Cardiac muscle cell (in vitro differentiated cells and primary cell): Measurements from ENCODE around the gene LSM12. TPM values are rescaled to one million over a fixed set of nuclear protein-coding genes. Genes with fewer than 3 reads are reported as not detected.
"Not testable (repeated sequence)": the region's sequence is repeated elsewhere in the genome, so short reads cannot be mapped to it uniquely, and the experiment has no call there.

Source experiments
- DNase-seq, 2 donors: peaks; one replicate each; pipeline versions ENCODE4 v3.0.0 to v3.0.0-alpha.2; 2010 to 2017; ENCODE audit warnings: low read depth in 1 of 2, low spot score in 1 of 2
- H3K27ac ChIP-seq: fragments of 200-600 bp; sonication (generic); 2 replicates; pipeline ENCODE4 v1.5.1; 2016
- H3K27me3 ChIP-seq: fragments of 200-600 bp; sonication (generic); 2 replicates; pipeline ENCODE4 v1.6.0; 2016; ENCODE audit warnings: control low read depth
- H3K36me3 ChIP-seq: fragments of 200-600 bp; sonication (generic); 2 replicates; pipeline ENCODE4 v1.5.1; 2016; ENCODE audit warnings: control low read depth
- H3K4me1 ChIP-seq: fragments of 200-600 bp; sonication (generic); 2 replicates; pipeline ENCODE4 v1.8.1; 2017; ENCODE audit warnings: low read depth, mild to moderate bottlenecking, mixed run types
- H3K4me3 ChIP-seq: fragments of 200-600 bp; sonication (generic); 2 replicates; pipeline ENCODE4 v1.5.1; 2016; ENCODE audit warnings: mild to moderate bottlenecking
- H3K9me3 ChIP-seq: fragments of 200-600 bp; sonication (generic); 2 replicates; pipeline ENCODE4 v1.5.1; 2017; ENCODE audit warnings: low read depth, mild to moderate bottlenecking, control low read depth
- CTCF ChIP-seq: IDR thresholded peaks from 2 replicates; pipeline ENCODE4 v1.5.1; 2012; ENCODE audit warnings: low read depth, mild to moderate bottlenecking, low read length
- polyA plus RNA-seq: library from polyadenylated mRNA; unstranded; fragments of >200 nt; fragmentation: Nextera tagmentation; extraction: Ambion mirVana; gene quantifications from 2 replicates; pipeline ENCODE4 v1.2.1, GENCODE V29; 2016
- total RNA-seq: library from RNA; depleted of rRNA; stranded (reverse); fragments of >200 nt; gene quantifications from 2 replicates; pipeline ENCODE4 v1.2.3, GENCODE V29; 2016

Gene LSM12
- total and polyA plus RNA-seq, 2 experiments from 2014 or later, result 31.0 to 46.5 TPM

DNA sequence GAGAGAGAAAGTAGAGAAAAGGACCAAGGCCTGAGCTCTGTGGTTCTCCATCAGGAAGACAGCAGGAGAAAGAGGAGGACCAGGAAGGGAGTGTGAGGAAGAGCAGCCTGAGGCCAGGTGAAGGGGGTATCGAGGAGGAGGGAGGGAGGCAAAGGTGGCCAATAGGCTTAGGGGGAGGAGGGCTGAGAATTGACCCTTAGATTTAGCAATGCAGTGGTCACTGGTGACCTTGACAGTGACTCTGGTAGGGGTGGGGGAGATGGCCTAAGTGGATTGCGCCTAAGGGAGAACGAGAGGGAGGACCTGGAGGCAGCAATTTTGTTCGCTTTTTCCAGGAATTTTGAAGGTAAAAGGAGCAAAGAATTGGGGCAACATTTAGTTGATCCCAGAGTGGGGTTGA, 67.4 kb downstream of the LSM12 start:
- Histone ChIP-seq H3K27ac (no peak overlapping the region), H3K9me3 (no peaks in the 10 kb centered on the region), H3K36me3 (no peaks in the 10 kb centered on the region), H3K4me1 (no peaks in the 10 kb centered on the region), H3K4me3 (no peak overlapping the region), H3K27me3 (peaks cover 15% of the 10 kb centered on the region)
- no peak for DNase-seq
- TF ChIP-seq CTCF, result no peak

DNA sequence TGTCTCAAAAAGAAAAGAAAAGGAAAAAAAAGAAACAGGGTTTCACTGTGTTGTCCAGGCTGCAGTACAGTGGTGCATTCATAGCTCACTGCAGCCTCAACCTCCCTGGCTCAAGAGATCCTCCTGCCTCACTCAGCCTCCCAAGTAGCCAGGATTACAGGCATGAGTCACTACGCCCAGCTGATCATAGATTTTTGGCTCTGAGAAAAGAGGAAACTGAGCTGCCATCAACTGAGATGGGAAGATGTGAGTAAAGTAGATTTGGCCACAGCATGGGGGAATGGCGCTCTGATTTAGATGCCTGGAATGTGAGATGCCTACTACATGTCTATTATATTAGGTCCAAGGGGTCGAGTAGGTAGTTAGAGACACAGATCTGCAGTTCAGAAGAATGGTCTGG, 67.9 kb downstream of the LSM12 start:
- TF ChIP-seq CTCF, result no peak

DNA sequence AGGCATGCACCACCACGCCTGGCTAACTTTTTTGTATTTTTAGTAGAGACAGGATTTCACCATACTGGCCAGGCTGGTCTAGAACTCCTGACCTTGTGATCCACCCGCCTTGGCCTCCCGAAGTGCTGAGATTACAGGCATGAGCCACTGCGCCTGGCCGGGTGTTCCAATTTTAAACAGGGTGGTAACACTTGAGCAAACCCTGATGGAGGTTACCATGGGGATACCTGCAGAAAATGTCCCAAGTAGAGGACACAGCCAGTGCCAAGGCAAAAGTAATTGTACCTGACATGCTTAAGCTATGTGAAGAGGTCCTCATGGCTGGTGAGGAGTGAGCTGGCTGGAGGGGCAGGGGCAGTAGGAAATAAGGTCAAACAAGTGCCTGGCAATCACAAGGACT, 69.3 kb downstream of the LSM12 start:
- H3K27ac ChIP-seq, H3K4me3 ChIP-seq, H3K36me3 ChIP-seq, DNase-seq, H3K9me3 ChIP-seq, H3K4me1 ChIP-seq, H3K27me3 ChIP-seq: not testable (repeated sequence)

More for the DNA sequence above, 67.9 kb downstream of the LSM12 start:
- Histone ChIP-seq H3K27me3 (peaks cover 10% of the 10 kb centered on the region), H3K9me3 (no peaks in the 10 kb centered on the region), H3K4me1 (no peaks in the 10 kb centered on the region), H3K4me3 (no peak overlapping the region), H3K27ac (no peak overlapping the region), H3K36me3 (no peaks in the 10 kb centered on the region)
- peak in 1 of 2 donors; percentile 54 for DNase-seq

DNA sequence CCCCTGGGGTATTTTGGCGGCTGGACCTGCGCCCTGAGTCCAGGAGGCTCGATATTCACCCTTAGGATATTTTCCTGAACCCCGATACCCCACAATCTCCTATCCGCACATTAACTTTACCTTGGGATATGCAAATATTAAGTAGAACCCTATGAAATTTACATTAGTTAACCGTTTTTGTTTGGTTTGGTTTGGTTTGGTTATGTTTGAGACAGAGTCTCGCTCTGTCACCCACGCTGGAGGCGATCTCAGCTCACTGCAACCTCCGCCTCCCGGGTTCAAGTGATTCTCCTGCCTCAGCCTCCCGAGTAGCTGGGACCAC, 71.4 kb downstream of the LSM12 start:
- H3K27ac ChIP-seq, result no peak overlapping the region
- no peaks in the 10 kb centered on the region for H3K4me1 ChIP-seq
- no peaks in the 10 kb centered on the region for H3K36me3 ChIP-seq
- no peak for DNase-seq
- no peak for TF ChIP-seq CTCF
- H3K9me3 ChIP-seq, result no peaks in the 10 kb centered on the region
- H3K4me3 ChIP-seq, result no peak overlapping the region
- H3K27me3 ChIP-seq, result no peaks in the 10 kb centered on the region

DNA sequence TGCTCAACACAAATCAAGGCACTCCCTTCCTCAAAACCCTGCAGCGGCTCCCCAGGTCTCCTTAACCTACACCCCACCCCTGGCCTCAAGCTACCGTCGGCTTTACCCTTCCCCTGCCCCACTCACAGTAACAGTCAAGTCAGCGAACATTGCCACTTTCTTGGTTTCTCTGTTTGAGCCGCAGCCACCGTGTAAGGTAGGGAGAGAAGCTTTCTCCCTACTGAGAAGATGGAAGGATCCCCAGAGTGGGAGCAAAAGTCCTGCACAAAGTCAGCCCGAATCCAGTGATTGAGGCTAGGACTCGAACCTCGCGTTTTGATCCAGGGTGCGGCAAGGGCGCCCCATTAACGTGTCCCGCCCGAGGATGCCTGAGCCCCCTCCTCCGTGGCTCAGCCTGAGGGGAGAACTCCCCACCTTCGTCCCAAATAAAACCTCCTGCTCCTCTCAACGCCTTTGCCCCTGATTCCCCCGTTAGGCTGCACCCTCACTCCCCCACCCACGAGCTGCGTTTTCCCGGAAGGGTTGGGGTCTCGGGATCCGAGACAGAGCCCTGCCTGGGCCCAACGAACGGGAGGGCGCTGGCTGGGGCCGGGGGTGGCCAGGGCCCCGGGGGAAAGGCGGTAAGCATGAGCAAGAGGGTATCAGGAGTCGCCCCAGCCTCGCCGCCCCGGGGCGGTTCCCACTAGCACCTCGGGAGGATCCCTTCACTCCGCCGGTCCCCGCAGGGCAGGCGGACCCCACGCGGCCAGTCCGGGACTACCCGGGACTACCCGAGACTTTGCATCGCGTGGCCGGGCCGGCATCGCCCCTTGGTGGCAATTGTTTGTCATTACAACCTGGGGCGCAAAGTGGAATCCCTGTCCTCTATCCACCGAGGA, 72.0 kb downstream of the LSM12 start:
- H3K9me3 ChIP-seq, result no peaks in the 10 kb centered on the region
- H3K4me1 ChIP-seq, result no peaks in the 10 kb centered on the region
- H3K27me3 ChIP-seq, result no peaks in the 10 kb centered on the region
- H3K27ac ChIP-seq, result no peak overlapping the region
- TF ChIP-seq CTCF, result peak; percentile 86
- H3K36me3 ChIP-seq, result no peaks in the 10 kb centered on the region
- H3K4me3 ChIP-seq, result peak overlapping the region; percentile 21
- DNase-seq, result peak; percentile 70 to 77

DNA sequence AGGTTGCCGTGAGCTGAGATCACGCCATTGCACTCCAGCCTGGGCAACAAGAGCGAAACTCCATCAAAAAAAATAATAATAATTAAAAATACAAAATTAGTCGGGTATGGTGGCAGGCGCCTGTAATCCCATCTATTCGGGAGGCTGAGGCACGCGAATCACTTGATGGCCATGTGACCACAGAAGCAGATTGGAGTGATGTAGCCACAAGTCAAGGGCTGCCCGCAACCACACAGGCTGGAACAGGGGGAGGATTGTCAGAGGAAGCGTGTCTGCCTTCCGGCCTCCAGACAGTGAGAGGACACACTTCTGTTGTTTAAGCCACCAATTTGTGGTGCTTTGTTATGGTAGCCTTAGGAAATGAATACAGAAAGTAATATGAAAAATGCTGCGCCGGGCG, 73.8 kb downstream of the LSM12 start:
- TF ChIP-seq CTCF, result no peak
- no peak overlapping the region for H3K27ac ChIP-seq
- no peak overlapping the region for H3K4me3 ChIP-seq
- no peaks in the 10 kb centered on the region for H3K9me3 ChIP-seq
- H3K4me1 ChIP-seq, result no peaks in the 10 kb centered on the region
- no peaks in the 10 kb centered on the region for H3K36me3 ChIP-seq
- no peak for DNase-seq
- no peaks in the 10 kb centered on the region for H3K27me3 ChIP-seq
